Caco-2 (cell line): Measurements from ENCODE around the gene MEGF11. TPM values are rescaled to one million over a fixed set of nuclear protein-coding genes. Genes with fewer than 3 reads are reported as not detected.

ENCODE experiments used
- BruUV-seq: library from RNA; stranded (reverse); fragments of 400-500 nt; replicated peaks from 2 replicates; lab custom pipeline; 2021; lab: Mats Ljungman, UMichigan
- CTCF ChIA-PET: fragments of 300-600 bp; sonication (Branson Sonifier 250); formaldehyde crosslinking; loops from one replicate; lab custom pipeline; 2022; ENCODE audit warnings: antibody characterized with exemption; lab: Charles Lee
- POLR2A ChIA-PET: fragments of 300-600 bp; sonication (Branson Sonifier 250); formaldehyde crosslinking; loops from one replicate; lab custom pipeline; 2022; ENCODE audit warnings: antibody characterized with exemption; lab: Charles Lee
- DNase-seq, 2 experiments: peaks; one replicate each; pipeline versions ENCODE4 v3.0.0 to v3.0.0-alpha.2; 2020 to 2022
- H3K27me3 ChIP-seq: replicated peaks from 2 replicates; pipeline ENCODE4 v1.6.0; 2011; ENCODE audit warnings: low read length; ENCODE audit not compliant: control insufficient read depth, insufficient read depth
- H3K36me3 ChIP-seq: 2 replicates; pipeline ENCODE4 v1.5.1; 2011; ENCODE audit warnings: low read length; ENCODE audit not compliant: control insufficient read depth, insufficient read depth
- H3K4me1 ChIP-seq: fragments of 250-450 bp; sonication (Bioruptor Pico); 2 replicates; pipeline ENCODE4 v1.5.1; 2020; ENCODE audit warnings: mild to moderate bottlenecking
- H3K4me3 ChIP-seq: 2 replicates; pipeline ENCODE4 v1.5.1; 2011; ENCODE audit warnings: low read depth, mild to moderate bottlenecking, control low read depth, low read length
- H3K9me3 ChIP-seq: fragments of 250-450 bp; sonication (Bioruptor Pico); 2 replicates; pipeline ENCODE4 v1.5.1; 2020; ENCODE audit warnings: mild to moderate bottlenecking, moderate library complexity
- H3K27ac Mint-ChIP-seq: one replicate; pipeline ENCODE4 v1.8.0; 2022; ENCODE audit warnings: mixed read lengths; ENCODE audit not compliant: unreplicated experiment
- H3K27me3 Mint-ChIP-seq: one replicate; pipeline ENCODE4 v1.8.0; 2022; ENCODE audit warnings: mixed read lengths; ENCODE audit not compliant: insufficient read depth, unreplicated experiment
- H3K36me3 Mint-ChIP-seq: one replicate; pipeline ENCODE4 v1.8.0; 2022; ENCODE audit warnings: mild to moderate bottlenecking, mixed read lengths; ENCODE audit not compliant: insufficient read depth, unreplicated experiment
- H3K4me1 Mint-ChIP-seq: one replicate; pipeline ENCODE4 v1.8.0; 2022; ENCODE audit warnings: low read depth, mixed read lengths; ENCODE audit not compliant: unreplicated experiment
- H3K4me3 Mint-ChIP-seq: one replicate; pipeline ENCODE4 v1.8.0; 2022; ENCODE audit warnings: mild to moderate bottlenecking, moderate library complexity, mixed read lengths; ENCODE audit not compliant: unreplicated experiment
- H3K9me3 Mint-ChIP-seq: one replicate; pipeline ENCODE4 v1.8.0; 2022; ENCODE audit warnings: mixed read lengths; ENCODE audit not compliant: unreplicated experiment
- intact Hi-C: fragments of 100-400 bp; cut with micrococcal nuclease; formaldehyde crosslinking; loops from one replicate; pipeline ENCODE4 v1.10.0; 2022; ENCODE audit not compliant: unreplicated experiment
- total RNA-seq: library from RNA; stranded (reverse); gene quantifications from 2 replicates; pipeline ENCODE4 v1.2.3, GENCODE V29; 2022
- TF ChIP-seq, protein P1 (sequence below), 2 experiments: fragments of 200-600 bp in 1 of 2; IDR thresholded peaks; 1 replicate in 1 of 2; 2 replicates in 1 of 2; pipeline versions ENCODE4 v1.5.1 to v1.8.0; 2011 to 2022; ENCODE audit warnings: antibody characterized with exemption in 1 of 2, control low read depth in 1 of 2, inconsistent platforms in 1 of 2, low read depth in 1 of 2, low read length in 1 of 2, mild to moderate bottlenecking in 1 of 2, moderate library complexity in 1 of 2; ENCODE audit not compliant: insufficient read depth in 1 of 2, severe bottlenecking in 1 of 2, unreplicated experiment in 1 of 2

Gene MEGF11
- total RNA-seq, 1 experiment from 2014 or later, result 0.66 TPM

- Mint-ChIP-seq H3K4me1 (no peaks in the 10 kb centered on the region), H3K4me3 (no peak overlapping the region), H3K9me3 (no peaks in the 10 kb centered on the region), H3K27me3 (peaks cover 7% of the 10 kb centered on the region), H3K36me3 (no peaks in the 10 kb centered on the region), H3K27ac (no peak overlapping the region)
- no peak overlapping the region for H3K4me3 ChIP-seq
- H3K4me1 ChIP-seq, result no peaks in the 10 kb centered on the region
- H3K9me3 ChIP-seq, result no peaks in the 10 kb centered on the region
- no TSS peak for BruUV-seq
- CTCF ChIA-PET, result no interaction called here
- TF ChIP-seq, protein P1, sequence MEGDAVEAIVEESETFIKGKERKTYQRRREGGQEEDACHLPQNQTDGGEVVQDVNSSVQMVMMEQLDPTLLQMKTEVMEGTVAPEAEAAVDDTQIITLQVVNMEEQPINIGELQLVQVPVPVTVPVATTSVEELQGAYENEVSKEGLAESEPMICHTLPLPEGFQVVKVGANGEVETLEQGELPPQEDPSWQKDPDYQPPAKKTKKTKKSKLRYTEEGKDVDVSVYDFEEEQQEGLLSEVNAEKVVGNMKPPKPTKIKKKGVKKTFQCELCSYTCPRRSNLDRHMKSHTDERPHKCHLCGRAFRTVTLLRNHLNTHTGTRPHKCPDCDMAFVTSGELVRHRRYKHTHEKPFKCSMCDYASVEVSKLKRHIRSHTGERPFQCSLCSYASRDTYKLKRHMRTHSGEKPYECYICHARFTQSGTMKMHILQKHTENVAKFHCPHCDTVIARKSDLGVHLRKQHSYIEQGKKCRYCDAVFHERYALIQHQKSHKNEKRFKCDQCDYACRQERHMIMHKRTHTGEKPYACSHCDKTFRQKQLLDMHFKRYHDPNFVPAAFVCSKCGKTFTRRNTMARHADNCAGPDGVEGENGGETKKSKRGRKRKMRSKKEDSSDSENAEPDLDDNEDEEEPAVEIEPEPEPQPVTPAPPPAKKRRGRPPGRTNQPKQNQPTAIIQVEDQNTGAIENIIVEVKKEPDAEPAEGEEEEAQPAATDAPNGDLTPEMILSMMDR (IDR thresholded peaks at IDR 0.05; ENCODE audit: insufficient read depth in 1 of 2, low read depth in 1 of 2, low read length in 1 of 2, severe bottlenecking in 1 of 2, unreplicated experiment in 1 of 2), result no peak
- no peaks in the 10 kb centered on the region for H3K36me3 ChIP-seq
- no peak for DNase-seq
- POLR2A ChIA-PET, result no interaction called here
- intact Hi-C loops, result no loop called here
- H3K27me3 ChIP-seq, result 0 out of 2 replicates have a peak, but pooled peaks cover 1% of the 10 kb centered on the region
These were observed 116.6 kb downstream of the MEGF11 start for GRCh38 chr15:66136948-66137347.

- Mint-ChIP-seq H3K27me3 (peaks cover 7% of the 10 kb centered on the region), H3K36me3 (no peaks in the 10 kb centered on the region), H3K9me3 (no peaks in the 10 kb centered on the region), H3K27ac (no peak overlapping the region), H3K4me3 (no peak overlapping the region), H3K4me1 (no peaks in the 10 kb centered on the region)
- TF ChIP-seq, protein P1 (IDR thresholded peaks at IDR 0.05; ENCODE audit: insufficient read depth in 1 of 2, low read depth in 1 of 2, low read length in 1 of 2, severe bottlenecking in 1 of 2, unreplicated experiment in 1 of 2), result no peak
- Histone ChIP-seq H3K4me1 (no peaks in the 10 kb centered on the region), H3K36me3 (no peaks in the 10 kb centered on the region), H3K4me3 (no peak overlapping the region), H3K9me3 (no peaks in the 10 kb centered on the region), H3K27me3 (no peaks in the 10 kb centered on the region)
- CTCF ChIA-PET, result no interaction called here
- intact Hi-C loops, result no loop called here
- DNase-seq, result no peak
- BruUV-seq, result no TSS peak
- POLR2A ChIA-PET, result no interaction called here
These were observed 117.9 kb downstream of the MEGF11 start for GRCh38 chr15:66135664-66136063.

- H3K4me1 Mint-ChIP-seq, result no peaks in the 10 kb centered on the region
- peaks cover 9% of the 10 kb centered on the region for H3K27me3 Mint-ChIP-seq
- ChIA-PET CTCF (no interaction called here), POLR2A (no interaction called here)
- H3K4me1 ChIP-seq, result no peaks in the 10 kb centered on the region
- H3K27me3 ChIP-seq, result no peaks in the 10 kb centered on the region
- H3K27ac Mint-ChIP-seq, result no peak overlapping the region
- intact Hi-C loops, result no loop called here
- H3K36me3 Mint-ChIP-seq, result no peaks in the 10 kb centered on the region
- no peak for DNase-seq
- no peak overlapping the region for H3K4me3 Mint-ChIP-seq
- no peak overlapping the region for H3K4me3 ChIP-seq
- H3K9me3 Mint-ChIP-seq, result no peaks in the 10 kb centered on the region
- BruUV-seq, result no TSS peak
- no peaks in the 10 kb centered on the region for H3K9me3 ChIP-seq
- TF ChIP-seq, protein P1 (IDR thresholded peaks at IDR 0.05; ENCODE audit: insufficient read depth in 1 of 2, low read depth in 1 of 2, low read length in 1 of 2, severe bottlenecking in 1 of 2, unreplicated experiment in 1 of 2), result no peak
- no peaks in the 10 kb centered on the region for H3K36me3 ChIP-seq
These were observed 119.3 kb downstream of the MEGF11 start for GRCh38 chr15:66134284-66134683.
